ENCODE measurements around the gene C10orf71.

- TF ChIP-seq EZH2 (optimal IDR thresholded peaks at IDR 0.05; ENCODE audit: low read depth, low read length) (no peak), CTCF (IDR thresholded peaks at IDR 0.05; ENCODE audit: low read length) (no peak)
Observed at GRCh38 chr10:49352323-49352722, 53.4 kb downstream of the C10orf71 start.
